NCI-H748 (cell line): ENCODE results near the gene SMDT1.
"Not testable (repeated sequence)": the region's sequence is repeated elsewhere in the genome, so short reads cannot be mapped to it uniquely, and the experiment has no call there.

Source experiments
- DNase-seq: peaks from one replicate; lab custom pipeline; 2025; ENCODE audit not compliant: unreplicated experiment; lab: John Stamatoyannopoulos, UW

SMDT1 gene

GRCh38 chr22:42070517-42071422 is 8.7 kb upstream of the SMDT1 start, which contains the start of gene NAGA:
TSS of gene NAGA (minus strand) at chr22:42070812. CDS start at chr22:42070297, 515 bp downstream.
- DNase-seq, result peak; percentile 99

GRCh38 chr22:42071508-42071907 is 8.0 kb upstream of the SMDT1 start:
- DNase-seq, result not testable (repeated sequence)

- DNase-seq, result no peak
Measured at GRCh38 chr22:42072606-42073330, 6.7 kb upstream of the SMDT1 start.

GRCh38 chr22:42073621-42074041 is 5.9 kb upstream of the SMDT1 start:
- no peak for DNase-seq

GRCh38 chr22:42074132-42074811 is 5.2 kb upstream of the SMDT1 start, which contains the start of gene PHETA2:
TSS of gene PHETA2 (plus strand) at chr22:42074248. CDS start at chr22:42077294, 3,046 bp downstream.
- no peak for DNase-seq

GRCh38 chr22:42074846-42075676 is 4.4 kb upstream of the SMDT1 start:
- DNase-seq, result no peak

- DNase-seq, result no peak
Measured at GRCh38 chr22:42076764-42077485, 2.6 kb upstream of the SMDT1 start.

GRCh38 chr22:42077486-42078125 is 1.9 kb upstream of the SMDT1 start:
- no peak for DNase-seq

- no peak for DNase-seq
Measured at GRCh38 chr22:42078469-42079318, 806 bp upstream of the SMDT1 start.

- DNase-seq, result peak; percentile 33
Measured at GRCh38 chr22:42080287-42080686, 787 bp downstream of the SMDT1 start.

GRCh38 chr22:42083119-42083518 is 3.6 kb downstream of the SMDT1 start:
- no peak for DNase-seq

GRCh38 chr22:42084874-42085273 is 5.4 kb downstream of the SMDT1 start:
- no peak for DNase-seq

GRCh38 chr22:42086051-42086450 is 6.6 kb downstream of the SMDT1 start:
- DNase-seq, result no peak

GRCh38 chr22:42090596-42091454 is 11.3 kb downstream of the SMDT1 start, which contains the start of gene NDUFA6:
TSS of gene NDUFA6 (minus strand) at chr22:42090772. CDS start at chr22:42090744, 28 bp downstream.
- DNase-seq, result peak; percentile 99

GRCh38 chr22:42091455-42091782 is 11.9 kb downstream of the SMDT1 start:
- DNase-seq, result peak; percentile 53

- DNase-seq, result no peak
Measured at GRCh38 chr22:42101199-42101598, 21.7 kb downstream of the SMDT1 start.

GRCh38 chr22:42104332-42104860 is 24.9 kb downstream of the SMDT1 start:
- not testable (repeated sequence) for DNase-seq
